GM18511 (cell line): ENCODE data around the gene CD22.
"Not testable (repeated sequence)": the region's sequence is repeated elsewhere in the genome, so short reads cannot be mapped to it uniquely, and the experiment has no call there.

Experiments
- ATAC-seq: cut with Tn5 transposase; IDR thresholded peaks from one replicate; pipeline ENCODE4 v1.9.1; 2021; ENCODE audit warnings: mild to moderate bottlenecking, moderate library complexity; ENCODE audit not compliant: unreplicated experiment

Gene CD22

GRCh38 chr19:35357867-35358573, 29.0 kb downstream of the CD22 start, which contains the start of gene FFAR3:
FFAR3 (plus strand) TSS chr19:35358460; CDS start chr19:35358891, 431 bp downstream.
- ATAC-seq, result no peak

- not testable (repeated sequence) for ATAC-seq
Measured at GRCh38 chr19:35358834-35359233, 29.8 kb downstream of the CD22 start.

GRCh38 chr19:35359395-35359794, 30.4 kb downstream of the CD22 start:
- not testable (repeated sequence) for ATAC-seq

GRCh38 chr19:35360081-35360480, 31.1 kb downstream of the CD22 start:
- not testable (repeated sequence) for ATAC-seq

GRCh38 chr19:35360880-35361420, 32.0 kb downstream of the CD22 start:
- ATAC-seq, result no peak

GRCh38 chr19:35362261-35363000, 33.4 kb downstream of the CD22 start:
- no peak for ATAC-seq

- no peak for ATAC-seq
Measured at GRCh38 chr19:35363001-35363590, 34.1 kb downstream of the CD22 start.

- ATAC-seq, result no peak
Measured at GRCh38 chr19:35363711-35364425, 34.9 kb downstream of the CD22 start.

GRCh38 chr19:35365303-35365702, 36.3 kb downstream of the CD22 start:
- no peak for ATAC-seq

- no peak for ATAC-seq
Measured at GRCh38 chr19:35368378-35368777, 39.4 kb downstream of the CD22 start.

GRCh38 chr19:35369522-35369921, 40.5 kb downstream of the CD22 start:
- no peak for ATAC-seq

- ATAC-seq, result no peak
Measured at GRCh38 chr19:35370722-35371121, 41.7 kb downstream of the CD22 start, which contains the start of gene GPR42. GPR42 (plus strand) TSS chr19:35371068; CDS start chr19:35371360, 292 bp downstream.

- ATAC-seq, result no peak
Measured at GRCh38 chr19:35373492-35373891, 44.5 kb downstream of the CD22 start.

- ATAC-seq, result not testable (repeated sequence)
Measured at GRCh38 chr19:35374031-35374430, 45.0 kb downstream of the CD22 start.

GRCh38 chr19:35375505-35376307, 46.7 kb downstream of the CD22 start:
- no peak for ATAC-seq

- no peak for ATAC-seq
Measured at GRCh38 chr19:35377656-35378055, 48.7 kb downstream of the CD22 start.

- no peak for ATAC-seq
Measured at GRCh38 chr19:35378356-35378755, 49.4 kb downstream of the CD22 start.

GRCh38 chr19:35379545-35379944, 50.6 kb downstream of the CD22 start:
- ATAC-seq, result not testable (repeated sequence)

GRCh38 chr19:35379992-35380391, 51.0 kb downstream of the CD22 start:
- ATAC-seq, result no peak
